NCI-H774 (cell line): ENCODE results near the gene FOXN3.
A peak's percentile ranks its signal among the peaks of the same experiment; 100 is the strongest.

ENCODE experiments used
- DNase-seq: peaks from one replicate; lab custom pipeline; 2025; lab: John Stamatoyannopoulos, UW

The FOXN3 gene

GRCh38 chr14:89249972-89250654 is 166.9 kb downstream of the FOXN3 start:
- DNase-seq, result no peak

- DNase-seq, result no peak
Observed at GRCh38 chr14:89249065-89249695, 167.9 kb downstream of the FOXN3 start.

GRCh38 chr14:89248411-89249064 is 168.5 kb downstream of the FOXN3 start:
- no peak for DNase-seq

- DNase-seq, result peak; percentile 23
Observed at GRCh38 chr14:89247457-89248122, 169.4 kb downstream of the FOXN3 start.

- no peak for DNase-seq
Observed at GRCh38 chr14:89246290-89246689, 170.7 kb downstream of the FOXN3 start.

- no peak for DNase-seq
Observed at GRCh38 chr14:89245802-89246201, 171.2 kb downstream of the FOXN3 start.

- no peak for DNase-seq
Observed at GRCh38 chr14:89244720-89245119, 172.3 kb downstream of the FOXN3 start.

GRCh38 chr14:89243741-89244140 is 173.3 kb downstream of the FOXN3 start:
- no peak for DNase-seq

GRCh38 chr14:89243286-89243685 is 173.7 kb downstream of the FOXN3 start:
- no peak for DNase-seq

- no peak for DNase-seq
Observed at GRCh38 chr14:89242652-89243279, 174.3 kb downstream of the FOXN3 start.

- no peak for DNase-seq
Observed at GRCh38 chr14:89241934-89242651, 174.9 kb downstream of the FOXN3 start.

- no peak for DNase-seq
Observed at GRCh38 chr14:89241257-89241656, 175.8 kb downstream of the FOXN3 start.

- DNase-seq, result no peak
Observed at GRCh38 chr14:89240414-89240813, 176.6 kb downstream of the FOXN3 start.

- no peak for DNase-seq
Observed at GRCh38 chr14:89239023-89239422, 178.0 kb downstream of the FOXN3 start.

GRCh38 chr14:89237921-89238529 is 179.0 kb downstream of the FOXN3 start:
- no peak for DNase-seq

GRCh38 chr14:89236851-89237250 is 180.2 kb downstream of the FOXN3 start:
- DNase-seq, result no peak

GRCh38 chr14:89233184-89233583 is 183.8 kb downstream of the FOXN3 start:
- no peak for DNase-seq

GRCh38 chr14:89232265-89233070 is 184.6 kb downstream of the FOXN3 start:
- DNase-seq, result no peak

- no peak for DNase-seq
Observed at GRCh38 chr14:89231426-89232113, 185.5 kb downstream of the FOXN3 start.
